Measurements from ENCODE around the gene LZTR1. TPM values are rescaled to one million over a fixed set of nuclear protein-coding genes. Genes with fewer than 3 reads are reported as not detected.

The LZTR1 gene
- total and polyA plus RNA-seq, 2 of the 8 experiments (the other 6 are each of a cell fraction or from before 2014, with no cell fraction given): 22.3 to 31.0 TPM

GRCh38 chr22:20976291-20976877 is 5.7 kb upstream of the LZTR1 start:
- no peak overlapping the region for H2AFZ ChIP-seq (ENCODE audit: low read length)
- POLR2A ChIA-PET (ENCODE audit: partially characterized antibody): interaction anchor here (0.9 to 3.0 kb wide), 2 partner anchors 19 kb away, joined by 3 to 7 read pairs; no protein-coding TSS in a partner anchor
- FAIRE-seq: no peak
- no peak for TF ChIP-seq CTCF (IDR thresholded peaks at IDR 0.05; ENCODE audit: control extremely low read depth in 1 of 3, insufficient read depth in 1 of 3, low read depth in 1 of 3, low read length in 3 of 3)
- TF ChIP-seq BCL11A (IDR thresholded peaks at IDR 0.05; ENCODE audit: low read depth in 2 of 2, low read length in 2 of 2): no peak
- TF ChIP-seq CBX5 (IDR thresholded peaks at IDR 0.05; ENCODE audit: low read depth, low read length): no peak
- no peak for TF ChIP-seq CBX8 (IDR thresholded peaks at IDR 0.05; ENCODE audit: borderline replicate concordance, low read depth, low read length)
- no peak for TF ChIP-seq TBP (IDR thresholded peaks at IDR 0.05; ENCODE audit: low read depth, low read length)
- TF ChIP-seq EGR1 (IDR thresholded peaks at IDR 0.05; ENCODE audit: borderline replicate concordance, low read depth, low read length): no peak
- TF ChIP-seq TAF7 (optimal IDR thresholded peaks at IDR 0.05; ENCODE audit: borderline replicate concordance, low read depth, low read length): no peak
- TF ChIP-seq KDM4A (IDR thresholded peaks at IDR 0.05; ENCODE audit: low read depth, low read length, severe bottlenecking): no peak
- TF ChIP-seq TEAD4 (IDR thresholded peaks at IDR 0.05; ENCODE audit: low read depth, low read length): no peak
- TF ChIP-seq GABPA (IDR thresholded peaks at IDR 0.05; ENCODE audit: borderline replicate concordance, insufficient read depth, low read length): no peak

More at GRCh38 chr22:20976291-20976877, 5.7 kb upstream of the LZTR1 start:
- peaks cover 1 to 2% of the 10 kb centered on the region in 2 experiments for H4K20me1 ChIP-seq (replicated peaks in 1 of 2; ENCODE audit: control insufficient read depth in 1 of 2, insufficient read depth in 2 of 2, low read length in 2 of 2)
- no peak overlapping the region for H3K14ac ChIP-seq (ENCODE audit: insufficient read length)
- no peak overlapping the region for H2BK15ac ChIP-seq (ENCODE audit: low read length)
- H3K27ac ChIP-seq (ENCODE audit: low read depth, low read length): no peak overlapping the region
- no peak overlapping the region for H3K9ac ChIP-seq (replicated peaks in 1 of 4; ENCODE audit: extremely low read depth in 1 of 4, low read depth in 3 of 4, low read length in 3 of 4)
- H3K4ac ChIP-seq (replicated peaks; ENCODE audit: insufficient read length, low read depth, low read length): no peak overlapping the region
- no peak for DNase-seq (ENCODE audit: low read depth in 1 of 2, low spot score in 2 of 2)
- 84% methylated on average over 24 of the region's 24 CpGs; no CpG with 5 or more reads in 1 of the 2 experiments for WGBS, 2 experiments (ENCODE audit: extremely low coverage in 1 of 2, insufficient coverage in 1 of 2, insufficient read length in 1 of 2, insufficient replicate concordance in 2 of 2, low coverage in 1 of 2, low lambda C conversion rate in 2 of 2, missing lambda C conversion rate in 1 of 2)
- peaks cover 11 to 17% of the 10 kb centered on the region in 2 experiments for H3K9me3 ChIP-seq (ENCODE audit: insufficient read depth in 2 of 2, low read depth in 1 of 2, low read length in 1 of 2)
- H3K4me2 ChIP-seq (ENCODE audit: insufficient read depth in 1 of 2, low read depth in 2 of 2, low read length in 2 of 2): no peak overlapping the region
- no peak overlapping the region for H2BK5ac ChIP-seq (ENCODE audit: low read depth, low read length)
- H3K23me2 ChIP-seq (ENCODE audit: low read depth, low read length): 0 out of 2 replicates have a peak, but pooled peaks cover 3% of the 10 kb centered on the region
- H3K27me3 ChIP-seq (replicated peaks in 1 of 4; ENCODE audit: control insufficient read depth in 3 of 4, extremely low read depth in 1 of 4, insufficient read depth in 3 of 4, low read length in 3 of 4): peaks cover 0 to 17% (median 7%) of the 10 kb centered on the region in 4 experiments; a peak in 3 of 7 replicates
- H3K36me3 ChIP-seq (ENCODE audit: control insufficient read depth in 2 of 4, insufficient read depth in 4 of 4, low read length in 3 of 4): no peaks in the 10 kb centered on the region
- H2AK5ac ChIP-seq (ENCODE audit: low read depth, low read length): no peak overlapping the region
- H4K5ac ChIP-seq (ENCODE audit: insufficient read length, low read depth, low read length): no peak overlapping the region
- peaks cover 2 to 18% (median 9%) of the 10 kb centered on the region in 4 experiments for H3K4me1 ChIP-seq (replicated peaks in 1 of 4; ENCODE audit: control insufficient read depth in 3 of 4, insufficient read depth in 4 of 4, low read length in 3 of 4)
- no peak overlapping the region for H3K18ac ChIP-seq (ENCODE audit: extremely low read depth, low read length)
- no peaks in the 10 kb centered on the region for H3K79me2 ChIP-seq (ENCODE audit: control insufficient read depth in 1 of 2, insufficient read depth in 2 of 2, low read length in 2 of 2)
- H3K79me1 ChIP-seq (ENCODE audit: low read depth, low read length): no peaks in the 10 kb centered on the region
- H2BK20ac ChIP-seq (ENCODE audit: low read length): no peak overlapping the region
- no peak overlapping the region for H2BK120ac ChIP-seq (replicated peaks; ENCODE audit: low read depth, low read length)
- no peak overlapping the region for H3K56ac ChIP-seq (replicated peaks; ENCODE audit: insufficient read length, low read depth, low read length)
- no peak overlapping the region for H4K91ac ChIP-seq (replicated peaks; ENCODE audit: insufficient read length, low read length)
- H4K8ac ChIP-seq (ENCODE audit: extremely low read depth, insufficient read depth, low read length): no peak overlapping the region; the same call in 1 of the 2 replicates
- no peak overlapping the region for H3K4me3 ChIP-seq (ENCODE audit: extremely low read depth in 1 of 4, insufficient read depth in 2 of 4, low read depth in 3 of 4, low read length in 4 of 4)
- CTCF ChIA-PET (ENCODE audit: partially characterized antibody): interaction anchor here (0.8 to 10.9 kb wide), 7 partner anchors 9 to 126 kb away, joined by 3 to 115 read pairs (median 6); partner anchors contain the start of gene AIFM3
- H3K23ac ChIP-seq (ENCODE audit: insufficient read length): no peak overlapping the region
- H2BK12ac ChIP-seq (ENCODE audit: low read depth, low read length): no peak overlapping the region
